ENCODE measurements around the gene HPCA. TPM values are rescaled to one million over a fixed set of nuclear protein-coding genes. Genes with fewer than 3 reads are reported as not detected.

HPCA gene
- total and polyA plus RNA-seq, 2 of the 4 experiments (the other 2 are of a cell fraction) = 0.22 TPM; not detected in 1

DNA sequence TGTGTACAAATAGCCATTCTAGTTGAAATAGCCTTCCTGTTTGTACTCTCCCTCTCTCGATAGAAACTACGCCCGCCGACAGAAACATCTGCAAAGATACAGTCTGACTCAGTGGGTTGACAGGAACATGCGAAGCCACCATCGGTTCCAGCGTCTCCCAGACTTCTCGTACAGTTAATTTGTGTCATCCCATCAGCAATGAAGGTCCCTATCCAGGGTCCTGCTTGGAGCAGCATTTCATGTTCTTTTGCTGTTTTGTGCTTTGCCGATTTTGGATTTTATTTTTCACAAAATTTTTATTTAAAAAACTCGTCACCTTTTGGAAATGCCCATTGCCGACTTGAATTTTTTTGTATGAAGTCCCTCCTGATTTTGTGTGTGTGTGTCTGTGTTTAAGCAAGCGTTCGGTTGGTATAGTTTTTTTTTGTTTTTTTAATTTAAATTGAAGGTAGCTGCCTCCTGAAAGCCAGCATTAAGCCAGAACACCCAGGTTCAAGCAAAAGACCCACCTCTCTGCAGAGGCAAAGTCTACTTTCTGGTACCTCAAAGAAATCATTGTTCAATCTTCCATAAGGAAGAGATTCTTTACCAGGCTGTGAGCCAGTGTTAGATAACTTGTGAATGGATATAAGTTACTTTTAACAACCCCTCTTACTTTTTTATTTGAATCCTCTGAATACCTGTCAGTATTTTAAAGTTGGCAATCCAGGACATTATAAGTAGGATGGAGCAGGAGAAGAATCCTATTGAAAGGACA is 30.3 kb upstream of the HPCA start:
- Histone ChIP-seq H2BK20ac (ENCODE audit: low read depth, low read length) (no peak overlapping the region), H3K27ac (ENCODE audit: insufficient read depth, low read length) (no peak overlapping the region), H3K9ac (ENCODE audit: low read depth, low read length) (no peak overlapping the region), H4K8ac (ENCODE audit: low read depth in 2 of 2, low read length in 2 of 2) (no peak overlapping the region), H2BK15ac (ENCODE audit: low read depth, low read length) (no peak overlapping the region), H3K4me2 (ENCODE audit: low read depth, low read length) (no peak overlapping the region), H4K20me1 (ENCODE audit: insufficient read depth, low read length) (no peaks in the 10 kb centered on the region; the same call in 1 of the 2 replicates), H3K4ac (ENCODE audit: low read depth, low read length) (no peak overlapping the region), H3K4me1 (ENCODE audit: control insufficient read depth, insufficient read depth, low read length) (no peaks in the 10 kb centered on the region), H2BK120ac (ENCODE audit: low read depth, low read length) (no peak overlapping the region), H3K79me1 (ENCODE audit: low read depth in 1 of 2, low read length in 2 of 2) (peaks cover 4% of the 10 kb centered on the region in 2 experiments; a peak in 2 of 4 replicates), H3K9me3 (ENCODE audit: control insufficient read depth, insufficient read depth, low read length) (no peaks in the 10 kb centered on the region), H2AK5ac (ENCODE audit: low read depth, low read length) (no peak overlapping the region), H4K91ac (ENCODE audit: insufficient read depth, low read depth, low read length) (no peak overlapping the region), H3K14ac (replicated peaks; ENCODE audit: low read depth, low read length) (no peak overlapping the region), H2AK9ac (replicated peaks; ENCODE audit: low read depth, low read length, poor library complexity) (no peak overlapping the region), H2AFZ (replicated peaks; ENCODE audit: low read length, poor library complexity) (no peak overlapping the region), H3K4me3 (ENCODE audit: insufficient read depth, low read depth, low read length) (no peak overlapping the region), H3K27me3 (ENCODE audit: control insufficient read depth, insufficient read depth, low read length) (no peaks in the 10 kb centered on the region), H2BK5ac (ENCODE audit: low read depth, low read length, poor library complexity, severe bottlenecking) (no peak overlapping the region), H3K36me3 (ENCODE audit: control insufficient read depth, insufficient read depth, low read length) (peaks cover 14% of the 10 kb centered on the region), H3K9me1 (ENCODE audit: insufficient read depth, low read length) (peaks cover 4% of the 10 kb centered on the region; the same call in 1 of the 2 replicates), H4K5ac (ENCODE audit: low read depth, low read length) (no peak overlapping the region), H3K23ac (ENCODE audit: low read depth, low read length) (no peak overlapping the region), H3K18ac (ENCODE audit: low read depth, low read length) (no peak overlapping the region), H3K56ac (ENCODE audit: extremely low read depth, insufficient read depth, low read length) (no peak overlapping the region)
- 98% methylated on average over 8 of the region's 13 CpGs; no CpG with 5 or more reads in 1 of the 2 experiments for WGBS, 2 experiments (ENCODE audit: extremely low coverage in 2 of 2, insufficient read length in 1 of 2)
- POLR2A ChIA-PET (ENCODE audit: unreplicated experiment) = no interaction called here
- CTCF ChIA-PET = no interaction called here
- TF ChIP-seq MXI1 (IDR thresholded peaks at IDR 0.05; ENCODE audit: borderline replicate concordance, low read depth, low read length) (no peak), NFE2L2 (IDR thresholded peaks at IDR 0.05; ENCODE audit: low read depth, low read length) (no peak), CHD1 (IDR thresholded peaks at IDR 0.05; ENCODE audit: low read depth, low read length) (no peak), FOS (IDR thresholded peaks at IDR 0.05; ENCODE audit: low read depth, low read length) (no peak), BHLHE40 (IDR thresholded peaks at IDR 0.05; ENCODE audit: low read depth, low read length) (no peak), RCOR1 (IDR thresholded peaks at IDR 0.05; ENCODE audit: insufficient replicate concordance, low read length) (no peak), MAFK (IDR thresholded peaks at IDR 0.05; ENCODE audit: low read depth, low read length) (no peak), CEBPB (IDR thresholded peaks at IDR 0.05; ENCODE audit: low read depth, low read length) (no peak), CTCF (conservative IDR thresholded peaks at IDR 0.05; ENCODE audit: low read depth, low read length) (no peak), MAZ (IDR thresholded peaks at IDR 0.05; ENCODE audit: borderline replicate concordance, low read depth, low read length) (no peak), SMC3 (IDR thresholded peaks at IDR 0.05; ENCODE audit: low read depth, low read length) (no peak), RAD21 (IDR thresholded peaks at IDR 0.05; ENCODE audit: low read length) (no peak), RFX5 (IDR thresholded peaks at IDR 0.05; ENCODE audit: low read depth, low read length) (no peak), POLR2A (IDR thresholded peaks at IDR 0.05; ENCODE audit: low read depth, low read length) (no peak)
- TF ChIP-seq, protein P1, sequence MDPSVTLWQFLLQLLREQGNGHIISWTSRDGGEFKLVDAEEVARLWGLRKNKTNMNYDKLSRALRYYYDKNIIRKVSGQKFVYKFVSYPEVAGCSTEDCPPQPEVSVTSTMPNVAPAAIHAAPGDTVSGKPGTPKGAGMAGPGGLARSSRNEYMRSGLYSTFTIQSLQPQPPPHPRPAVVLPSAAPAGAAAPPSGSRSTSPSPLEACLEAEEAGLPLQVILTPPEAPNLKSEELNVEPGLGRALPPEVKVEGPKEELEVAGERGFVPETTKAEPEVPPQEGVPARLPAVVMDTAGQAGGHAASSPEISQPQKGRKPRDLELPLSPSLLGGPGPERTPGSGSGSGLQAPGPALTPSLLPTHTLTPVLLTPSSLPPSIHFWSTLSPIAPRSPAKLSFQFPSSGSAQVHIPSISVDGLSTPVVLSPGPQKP (IDR thresholded peaks at IDR 0.05; ENCODE audit: borderline replicate concordance, low read depth, low read length) = no peak
- TF ChIP-seq, protein P2, sequence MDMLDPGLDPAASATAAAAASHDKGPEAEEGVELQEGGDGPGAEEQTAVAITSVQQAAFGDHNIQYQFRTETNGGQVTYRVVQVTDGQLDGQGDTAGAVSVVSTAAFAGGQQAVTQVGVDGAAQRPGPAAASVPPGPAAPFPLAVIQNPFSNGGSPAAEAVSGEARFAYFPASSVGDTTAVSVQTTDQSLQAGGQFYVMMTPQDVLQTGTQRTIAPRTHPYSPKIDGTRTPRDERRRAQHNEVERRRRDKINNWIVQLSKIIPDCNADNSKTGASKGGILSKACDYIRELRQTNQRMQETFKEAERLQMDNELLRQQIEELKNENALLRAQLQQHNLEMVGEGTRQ (IDR thresholded peaks at IDR 0.05; ENCODE audit: low read depth, low read length) = no peak
- in situ Hi-C loops (cut with MboI; ENCODE audit: low sequenced_read_pairs) (no loop called here), intact Hi-C loops (cut with micrococcal nuclease) (no loop called here), dilution Hi-C loops (cut with HindIII; ENCODE audit: low sequenced_read_pairs, unreplicated experiment) (no loop called here)
- ATAC-seq (ENCODE audit: low read depth) = no peak
- DNase-seq = no peak
- no TSS peak for BruUV-seq (replicated peaks)

Measured in IMR-90 (cell line).